Measurements from ENCODE around the gene SLC26A3.
"Not testable (repeated sequence)": the region's sequence is repeated elsewhere in the genome, so short reads cannot be mapped to it uniquely, and the experiment has no call there.

The SLC26A3 gene

DNA sequence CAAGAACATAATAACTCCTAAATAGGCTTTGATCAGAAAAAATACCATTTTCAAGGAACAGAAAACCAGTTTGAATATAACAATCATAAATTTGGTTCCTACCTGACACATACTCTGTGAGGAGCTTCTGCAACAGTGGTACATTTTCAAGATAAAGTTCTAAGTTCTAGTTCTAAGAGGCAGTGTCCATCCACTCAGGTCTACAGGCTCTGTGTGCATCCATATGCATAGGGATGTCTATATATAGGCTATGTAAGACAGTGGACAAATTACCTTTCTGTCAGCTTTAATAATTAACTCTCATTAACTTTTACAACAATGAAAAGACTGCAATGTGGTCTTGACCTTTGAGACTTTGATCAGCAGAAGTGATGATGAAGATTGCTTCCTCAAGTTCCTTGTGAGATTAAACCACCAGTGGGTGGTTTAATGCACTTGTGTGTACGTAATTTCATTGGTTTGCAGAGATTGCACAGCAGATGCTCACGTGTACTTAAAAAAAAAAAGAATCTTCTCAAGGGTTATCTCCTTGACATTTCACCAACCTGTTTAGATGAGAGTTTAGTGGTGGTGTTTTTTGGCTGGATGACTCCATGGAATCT, at the start of gene SLC26A3:
TSS of gene SLC26A3 (minus strand) at position 215 of the 602 bp plus-strand sequence. CDS start 8,714 bp downstream, outside the sequence.
- no peak for DNase-seq

DNA sequence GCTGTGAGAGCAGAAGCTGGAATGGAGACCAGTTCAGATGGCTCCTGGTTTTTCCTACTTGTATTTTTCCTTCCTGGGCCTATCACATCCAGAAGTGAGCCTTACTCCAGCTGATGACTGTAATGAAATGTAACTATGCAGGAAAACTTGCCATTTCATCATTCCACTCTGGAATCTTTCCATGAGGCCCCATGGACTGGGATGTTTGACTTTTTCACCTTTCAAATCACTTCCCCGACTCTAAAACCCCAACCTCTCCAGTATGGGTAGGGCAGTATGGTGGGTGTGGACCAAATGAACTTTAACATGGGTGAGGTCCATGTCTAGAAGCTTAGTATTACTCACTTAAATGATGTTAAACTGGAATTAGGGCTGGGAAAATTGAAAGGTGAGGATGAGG, 47.6 kb upstream of the SLC26A3 start:
- no peak for DNase-seq

- DNase-seq = no peak
Observed at GRCh38 chr7:107850216-107850615, 47.2 kb upstream of the SLC26A3 start.

- not testable (repeated sequence) for DNase-seq
Observed at GRCh38 chr7:107848211-107848610, 45.2 kb upstream of the SLC26A3 start.

GRCh38 chr7:107847836-107848175, 44.8 kb upstream of the SLC26A3 start:
- DNase-seq = not testable (repeated sequence)

DNA sequence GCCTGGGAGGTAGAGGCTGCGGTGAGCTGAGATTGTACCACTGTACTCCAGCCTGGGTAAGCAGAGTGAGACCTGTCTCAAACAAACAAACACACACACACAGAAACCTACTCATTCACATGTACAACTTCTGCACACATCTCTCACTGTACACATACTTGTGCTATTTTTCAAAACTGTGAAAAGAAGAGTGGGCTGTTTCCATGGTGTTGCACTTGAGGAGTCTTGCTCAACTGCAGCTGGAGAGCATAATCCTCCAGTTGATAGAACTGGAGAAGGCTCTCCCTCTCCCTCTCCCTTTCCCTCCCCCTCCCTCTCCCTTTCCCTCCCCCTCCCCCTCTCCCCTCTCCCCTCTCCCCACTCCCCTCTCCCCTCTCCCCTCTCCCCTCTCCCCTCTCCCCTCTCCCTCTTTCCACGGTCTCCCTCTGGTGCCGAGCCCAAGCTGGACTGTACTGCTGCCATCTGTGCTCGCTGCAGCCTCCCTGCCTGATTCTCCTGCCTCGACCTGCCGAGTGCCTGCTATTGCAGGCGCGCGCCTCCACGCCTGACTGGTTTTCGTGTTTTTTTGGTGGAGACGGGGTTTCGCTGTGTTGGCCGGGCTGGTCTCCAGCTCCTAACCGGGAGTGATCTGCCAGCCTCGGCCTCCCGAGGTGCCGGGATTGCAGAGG, 44.3 kb upstream of the SLC26A3 start:
- DNase-seq = no peak

GRCh38 chr7:107846324-107846723, 43.3 kb upstream of the SLC26A3 start:
- no peak for DNase-seq

- no peak for DNase-seq
Observed at GRCh38 chr7:107843184-107843583, 40.2 kb upstream of the SLC26A3 start.

- no peak for DNase-seq
Observed at GRCh38 chr7:107842213-107842612, 39.2 kb upstream of the SLC26A3 start.

GRCh38 chr7:107838816-107839565, 36.0 kb upstream of the SLC26A3 start:
- no peak for DNase-seq

GRCh38 chr7:107838024-107838601, 35.1 kb upstream of the SLC26A3 start:
- DNase-seq = no peak

DNA sequence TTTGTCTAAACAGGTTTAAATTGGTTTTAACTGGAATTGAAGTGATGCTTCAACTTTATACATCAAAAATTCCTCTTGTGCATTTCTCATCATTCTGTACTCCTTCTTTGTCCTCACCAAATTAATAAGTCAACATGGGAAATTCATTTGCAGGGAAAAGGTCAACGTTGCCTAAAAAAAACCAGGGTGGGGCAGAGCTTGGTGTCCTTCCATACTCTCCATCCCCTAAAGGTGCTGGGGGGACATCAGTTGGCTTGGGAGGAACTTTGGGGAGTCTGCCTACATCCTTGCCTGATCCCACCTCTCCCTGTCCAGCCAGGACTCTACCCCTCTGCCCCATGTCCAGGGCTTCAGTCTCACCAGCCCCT, 34.1 kb upstream of the SLC26A3 start:
- DNase-seq = no peak

DNA sequence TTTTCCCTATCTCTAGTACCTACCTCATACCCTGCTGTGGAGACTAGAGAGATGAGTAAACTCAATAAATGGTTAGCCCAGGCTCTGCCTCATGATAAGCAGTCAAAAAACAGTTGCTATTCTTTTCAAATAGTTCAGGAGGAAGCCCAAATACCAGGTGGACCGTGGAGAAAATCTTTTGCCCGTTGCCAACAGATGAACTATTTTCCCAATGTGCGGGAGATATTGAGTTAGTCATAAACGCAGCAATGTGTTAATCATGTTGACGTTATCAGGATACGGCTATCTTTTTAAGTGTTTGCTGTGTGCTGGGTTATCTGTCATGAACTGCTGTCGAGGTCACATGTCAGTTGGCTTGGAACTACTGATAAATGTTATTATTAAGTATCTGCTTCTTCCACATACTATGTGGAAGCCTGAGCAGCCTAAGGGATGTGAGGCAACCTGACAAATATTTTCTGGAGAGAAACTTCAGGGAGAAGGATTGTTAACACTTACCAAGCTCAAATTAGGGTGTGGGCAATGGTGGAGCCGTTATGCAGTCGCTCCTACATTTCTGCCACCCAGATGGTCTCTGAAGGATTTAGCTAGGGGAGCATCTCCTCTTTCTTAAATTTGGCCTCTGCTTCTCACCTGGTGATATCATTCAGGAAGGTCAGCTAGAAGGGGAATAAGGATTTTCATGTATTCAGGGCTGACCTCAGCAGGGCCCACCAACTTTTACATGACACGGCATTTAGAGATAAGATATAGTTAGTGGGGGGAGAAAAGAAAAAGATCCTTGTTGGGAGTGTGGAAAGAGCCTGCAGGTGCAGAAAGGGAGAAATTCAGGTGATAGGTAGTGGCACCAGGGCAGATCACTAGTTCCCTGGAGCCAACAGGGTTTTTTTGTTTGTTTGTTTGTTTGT, 33.5 kb upstream of the SLC26A3 start:
- DNase-seq = no peak

DNA sequence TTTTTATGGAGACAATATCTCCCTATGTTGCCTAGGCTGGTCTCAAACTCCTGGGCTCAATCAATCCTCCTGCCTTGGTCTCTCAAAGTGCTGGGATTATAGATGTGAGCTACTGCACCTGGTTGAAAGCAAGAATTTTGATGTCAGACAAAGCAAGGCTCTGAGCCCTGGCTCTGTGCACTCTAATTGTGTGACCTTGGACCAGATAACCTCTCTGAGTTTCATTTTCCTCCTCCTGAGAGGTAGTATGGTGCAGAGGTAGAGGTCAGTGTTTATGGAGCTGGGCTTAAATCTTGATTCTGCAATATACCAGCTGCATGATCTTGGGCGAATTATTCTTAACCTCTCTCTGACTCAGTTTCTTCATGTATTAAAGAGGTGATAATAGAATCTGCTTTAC, 31.4 kb upstream of the SLC26A3 start:
- no peak for DNase-seq

- no peak for DNase-seq
Observed at GRCh38 chr7:107833684-107834106, 30.7 kb upstream of the SLC26A3 start.

GRCh38 chr7:107830420-107830819, 27.4 kb upstream of the SLC26A3 start:
- no peak for DNase-seq

DNA sequence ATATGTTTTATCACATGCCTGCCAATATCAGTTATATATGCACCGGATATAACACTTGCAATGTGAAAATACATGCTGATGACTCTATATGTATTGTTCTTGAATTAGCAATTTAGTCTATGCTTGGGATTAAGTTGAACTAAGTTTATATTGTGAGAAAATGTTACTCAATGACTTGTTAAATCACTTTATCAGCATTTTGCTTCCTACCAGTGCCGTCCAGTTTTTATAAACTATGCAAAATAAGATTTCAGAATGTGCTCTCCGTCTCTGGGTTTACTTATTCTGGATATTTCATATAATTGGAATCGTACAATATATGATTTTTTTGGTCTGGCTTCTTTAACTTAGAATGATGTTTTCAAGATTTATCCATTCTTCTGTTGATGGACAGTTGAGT, 25.5 kb upstream of the SLC26A3 start:
- DNase-seq = no peak

- DNase-seq = no peak
Observed at GRCh38 chr7:107827501-107827900, 24.5 kb upstream of the SLC26A3 start.

- DNase-seq = no peak
Observed at GRCh38 chr7:107826451-107826850, 23.4 kb upstream of the SLC26A3 start.

DNA sequence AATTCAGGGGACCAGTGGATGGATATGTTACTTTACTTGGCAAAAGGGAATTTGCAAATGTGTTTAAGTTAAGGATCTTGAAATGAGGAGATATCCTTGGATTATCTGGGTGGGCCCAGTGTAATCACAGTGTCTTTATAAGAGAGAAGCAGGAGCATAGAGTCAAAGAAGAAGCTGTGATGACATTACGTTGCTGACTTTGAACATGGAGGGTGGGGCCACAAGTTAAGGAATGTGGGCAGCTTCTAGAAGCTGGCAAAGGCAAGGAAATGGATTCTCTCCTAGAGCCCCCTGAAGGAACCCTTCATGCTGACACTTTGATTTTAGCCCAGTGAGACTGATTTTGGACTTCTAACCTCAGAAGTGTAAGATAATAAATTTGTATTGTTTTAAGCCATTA, 21.8 kb upstream of the SLC26A3 start:
- no peak for DNase-seq

- DNase-seq = no peak
Observed at GRCh38 chr7:107818622-107819021, 15.6 kb upstream of the SLC26A3 start.

GRCh38 chr7:107816011-107816566, 13.1 kb upstream of the SLC26A3 start:
- no peak for DNase-seq
